ENCODE results near the gene LRP1B. TPM values are rescaled to one million over a fixed set of nuclear protein-coding genes. Genes with fewer than 3 reads are reported as not detected.

The LRP1B gene
- total and polyA plus RNA-seq, 2 of the 8 experiments (the other 6 are each of a cell fraction or from before 2014, with no cell fraction given), result 0.03 TPM; not detected in 1

DNA sequence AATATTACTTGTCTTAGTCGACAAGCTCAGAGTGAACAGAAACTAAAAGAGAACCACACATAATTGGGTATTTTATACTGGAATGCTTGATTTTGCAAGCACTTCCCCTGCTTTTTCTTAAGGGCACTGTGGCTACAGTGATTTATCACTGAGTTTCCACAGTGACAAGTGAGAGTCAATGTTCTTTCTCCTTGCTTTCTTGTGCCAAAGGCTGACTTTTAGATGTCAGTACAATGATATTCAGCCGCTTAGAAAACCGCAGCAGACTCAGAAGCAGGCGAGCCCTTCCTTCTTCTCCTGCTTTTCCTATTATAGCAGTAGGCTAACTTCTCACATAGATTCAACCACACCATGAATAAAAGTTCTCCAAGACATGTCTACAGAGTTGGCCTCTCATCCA, 1747.0 kb downstream of the LRP1B start:
- H3K4me1 ChIP-seq (replicated peaks in 1 of 4; ENCODE audit: control insufficient read depth in 3 of 4, insufficient read depth in 4 of 4, low read length in 3 of 4), result no peaks in the 10 kb centered on the region
- H2AK5ac ChIP-seq (ENCODE audit: low read depth, low read length), result no peak overlapping the region
- no peak overlapping the region for H2BK5ac ChIP-seq (ENCODE audit: low read depth, low read length)
- H2BK12ac ChIP-seq (ENCODE audit: low read depth, low read length), result no peak overlapping the region
- H3K4me2 ChIP-seq (ENCODE audit: insufficient read depth in 1 of 2, low read depth in 2 of 2, low read length in 2 of 2), result no peak overlapping the region
- no peaks in the 10 kb centered on the region for H3K79me2 ChIP-seq (ENCODE audit: control insufficient read depth in 1 of 2, insufficient read depth in 2 of 2, low read length in 2 of 2)
- no peaks in the 10 kb centered on the region for H3K36me3 ChIP-seq (ENCODE audit: control insufficient read depth in 2 of 4, insufficient read depth in 4 of 4, low read length in 3 of 4)
- H3K4me3 ChIP-seq (ENCODE audit: extremely low read depth in 1 of 4, insufficient read depth in 2 of 4, low read depth in 3 of 4, low read length in 4 of 4), result no peak overlapping the region
- no peaks in the 10 kb centered on the region for H3K23me2 ChIP-seq (ENCODE audit: low read depth, low read length)
- H4K20me1 ChIP-seq (replicated peaks in 1 of 2; ENCODE audit: control insufficient read depth in 1 of 2, insufficient read depth in 2 of 2, low read length in 2 of 2), result no peaks in the 10 kb centered on the region
- no peak overlapping the region for H3K9ac ChIP-seq (replicated peaks in 1 of 4; ENCODE audit: extremely low read depth in 1 of 4, low read depth in 3 of 4, low read length in 3 of 4)
- H3K79me1 ChIP-seq (ENCODE audit: low read depth, low read length), result no peaks in the 10 kb centered on the region
- H2BK120ac ChIP-seq (replicated peaks; ENCODE audit: low read depth, low read length), result no peak overlapping the region
- H3K18ac ChIP-seq (ENCODE audit: extremely low read depth, low read length), result no peak overlapping the region
- H3K27ac ChIP-seq (ENCODE audit: low read depth, low read length), result no peak overlapping the region
- H3K23ac ChIP-seq (ENCODE audit: insufficient read length), result no peak overlapping the region
- H3K56ac ChIP-seq (replicated peaks; ENCODE audit: insufficient read length, low read depth, low read length), result no peak overlapping the region
- DNase-seq (ENCODE audit: low read depth in 1 of 2, low spot score in 2 of 2) (no peak), FAIRE-seq (no peak)
- peak overlapping the region; percentile 76 for H2AFZ ChIP-seq (ENCODE audit: low read length)
- H3K14ac ChIP-seq (ENCODE audit: insufficient read length), result no peak overlapping the region
- WGBS, 2 experiments (ENCODE audit: extremely low coverage in 1 of 2, insufficient coverage in 1 of 2, insufficient read length in 1 of 2, insufficient replicate concordance in 2 of 2, low coverage in 1 of 2, low lambda C conversion rate in 2 of 2, missing lambda C conversion rate in 1 of 2), result 100% methylated on average over 4 of the region's 4 CpGs; no CpG with 5 or more reads in 1 of the 2 experiments
- no peak overlapping the region for H2BK15ac ChIP-seq (ENCODE audit: low read length)
- H3K9me3 ChIP-seq (ENCODE audit: insufficient read depth in 2 of 2, low read depth in 1 of 2, low read length in 1 of 2), result no peaks in the 10 kb centered on the region
- H4K91ac ChIP-seq (replicated peaks; ENCODE audit: insufficient read length, low read length), result no peak overlapping the region
- H3K4ac ChIP-seq (replicated peaks; ENCODE audit: insufficient read length, low read depth, low read length), result no peak overlapping the region
- no peaks in the 10 kb centered on the region for H3K27me3 ChIP-seq (replicated peaks in 1 of 4; ENCODE audit: control insufficient read depth in 3 of 4, extremely low read depth in 1 of 4, insufficient read depth in 3 of 4, low read length in 3 of 4)
- H4K5ac ChIP-seq (ENCODE audit: insufficient read length, low read depth, low read length), result no peak overlapping the region
- TF ChIP-seq TAF7 (optimal IDR thresholded peaks at IDR 0.05; ENCODE audit: borderline replicate concordance, low read depth, low read length), result no peak
- TF ChIP-seq, protein P1, sequence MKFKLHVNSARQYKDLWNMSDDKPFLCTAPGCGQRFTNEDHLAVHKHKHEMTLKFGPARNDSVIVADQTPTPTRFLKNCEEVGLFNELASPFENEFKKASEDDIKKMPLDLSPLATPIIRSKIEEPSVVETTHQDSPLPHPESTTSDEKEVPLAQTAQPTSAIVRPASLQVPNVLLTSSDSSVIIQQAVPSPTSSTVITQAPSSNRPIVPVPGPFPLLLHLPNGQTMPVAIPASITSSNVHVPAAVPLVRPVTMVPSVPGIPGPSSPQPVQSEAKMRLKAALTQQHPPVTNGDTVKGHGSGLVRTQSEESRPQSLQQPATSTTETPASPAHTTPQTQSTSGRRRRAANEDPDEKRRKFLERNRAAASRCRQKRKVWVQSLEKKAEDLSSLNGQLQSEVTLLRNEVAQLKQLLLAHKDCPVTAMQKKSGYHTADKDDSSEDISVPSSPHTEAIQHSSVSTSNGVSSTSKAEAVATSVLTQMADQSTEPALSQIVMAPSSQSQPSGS (IDR thresholded peaks at IDR 0.05; ENCODE audit: low read length), result no peak
- no peak for TF ChIP-seq MAFK (IDR thresholded peaks at IDR 0.05; ENCODE audit: low read depth, low read length)
- TF ChIP-seq EZH2 (IDR thresholded peaks at IDR 0.05; ENCODE audit: low read depth, low read length, severe bottlenecking), result no peak
- TF ChIP-seq SP4 (IDR thresholded peaks at IDR 0.05; ENCODE audit: low read length), result no peak
- TF ChIP-seq, protein P2, sequence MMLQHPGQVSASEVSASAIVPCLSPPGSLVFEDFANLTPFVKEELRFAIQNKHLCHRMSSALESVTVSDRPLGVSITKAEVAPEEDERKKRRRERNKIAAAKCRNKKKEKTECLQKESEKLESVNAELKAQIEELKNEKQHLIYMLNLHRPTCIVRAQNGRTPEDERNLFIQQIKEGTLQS (IDR thresholded peaks at IDR 0.05; ENCODE audit: insufficient read depth, low read depth, low read length), result no peak
- TF ChIP-seq CBX8 (IDR thresholded peaks at IDR 0.05; ENCODE audit: borderline replicate concordance, low read depth, low read length), result no peak
- TF ChIP-seq TAF1 (IDR thresholded peaks at IDR 0.05; ENCODE audit: low read depth, low read length), result no peak
- no peak overlapping the region for H2BK20ac ChIP-seq (ENCODE audit: low read length)
- ChIA-PET CTCF (ENCODE audit: partially characterized antibody) (interaction anchor here (0.6 kb wide), 1 partner anchor 1016 kb away, joined by 3 read pairs; no protein-coding TSS in a partner anchor), POLR2A (ENCODE audit: partially characterized antibody) (no interaction called here)
- H4K8ac ChIP-seq (ENCODE audit: extremely low read depth, insufficient read depth, low read length), result no peak overlapping the region

Data from H1 (cell line).